ENCODE measurements around the gene PDE6B. TPM values are rescaled to one million over a fixed set of nuclear protein-coding genes. Genes with fewer than 3 reads are reported as not detected.

Gene PDE6B
- polyA plus RNA-seq, 2 of the 4 experiments (the other 2 are of a cell fraction), result not detected

DNA sequence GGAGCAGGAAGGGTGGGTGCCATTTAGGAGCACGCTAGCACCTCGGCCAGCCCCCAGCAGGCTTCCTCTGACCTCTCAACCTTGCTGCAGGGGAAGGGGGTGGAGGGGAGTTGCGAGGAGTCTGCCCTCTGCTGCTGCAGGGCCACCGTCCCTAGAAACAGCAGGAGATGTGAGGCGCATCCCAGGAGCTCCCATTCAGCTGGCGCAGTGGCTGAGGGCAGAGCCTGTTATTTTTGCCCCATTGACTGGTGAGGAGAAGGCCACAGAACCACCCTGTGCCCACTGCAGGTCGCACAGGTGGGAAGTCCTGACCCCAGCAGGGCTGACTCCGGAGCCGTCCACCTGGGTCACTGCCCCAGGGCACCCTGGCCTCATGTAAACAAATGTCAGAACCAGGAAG lies 8.0 kb downstream of the PDE6B start:
- no peak overlapping the region for H3K4me2 ChIP-seq
- POLR2A ChIA-PET, result no interaction called here
- ATAC-seq, result no peak
- no peak overlapping the region for H3K4me3 ChIP-seq
- 19% methylated on average over 4 of the region's 9 CpGs for WGBS (ENCODE audit: missing lambda C conversion rate)
- DNase-seq (ENCODE audit: low read depth in 1 of 2, low spot score in 1 of 2), result no peak
- no peak for TF ChIP-seq HOXA7 (CRISPR knock-in tag; IDR thresholded peaks at IDR 0.05)
- no peak for TF ChIP-seq JUNB (IDR thresholded peaks at IDR 0.05)
- no peak for TF ChIP-seq CHD2 (IDR thresholded peaks at IDR 0.05; ENCODE audit: low read length, partially characterized antibody)
- TF ChIP-seq RNF2 (IDR thresholded peaks at IDR 0.05; ENCODE audit: borderline replicate concordance, low read depth), result no peak
- no peak for TF ChIP-seq EP300 (IDR thresholded peaks at IDR 0.05)
- TF ChIP-seq ZFP36 (IDR thresholded peaks at IDR 0.05; ENCODE audit: borderline replicate concordance, partially characterized antibody), result no peak
- no peaks in the 10 kb centered on the region for H3K9me3 ChIP-seq
- CTCF ChIA-PET, result no interaction called here
- H3K27ac ChIP-seq, result no peak overlapping the region
- no peak for FAIRE-seq
- H3K4me1 ChIP-seq, result no peaks in the 10 kb centered on the region

DNA sequence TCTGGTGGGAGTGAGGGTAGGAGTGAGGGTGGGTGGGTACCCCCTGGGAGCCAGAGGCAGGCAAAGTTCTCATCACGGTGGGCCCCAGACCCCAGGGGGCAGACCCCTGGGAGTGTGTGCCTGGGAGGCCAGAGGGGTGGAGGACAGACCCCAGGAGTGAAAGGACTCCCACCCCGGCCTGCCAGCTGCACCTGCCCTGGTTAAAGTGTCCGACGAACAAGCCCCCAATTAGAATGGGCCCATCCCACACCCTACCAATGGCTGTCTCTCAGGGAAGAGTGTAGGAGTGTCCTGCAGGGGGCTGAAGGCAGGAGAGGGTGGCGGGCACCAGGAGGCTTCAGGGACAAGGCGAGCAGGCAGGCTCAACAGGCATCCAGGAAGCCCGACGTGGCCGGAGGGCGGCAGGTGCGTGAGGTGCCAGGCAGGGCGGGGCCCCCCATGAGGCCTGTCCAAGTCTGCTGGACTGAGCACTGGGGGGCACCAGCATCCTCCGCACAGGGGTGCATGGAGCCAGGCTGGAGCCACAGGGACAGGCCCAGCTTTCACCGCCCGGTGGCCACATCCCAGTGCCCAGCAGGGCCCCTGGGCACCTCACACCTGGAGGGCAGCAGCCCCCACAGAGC lies 8.7 kb downstream of the PDE6B start:
- WGBS (ENCODE audit: missing lambda C conversion rate), result 33% methylated on average over 3 of the region's 15 CpGs
- DNase-seq (ENCODE audit: low read depth in 1 of 2, low spot score in 1 of 2), result no peak
- ChIA-PET POLR2A (no interaction called here), CTCF (no interaction called here)
- H3K4me3 ChIP-seq, result no peak overlapping the region
- H3K4me2 ChIP-seq, result no peak overlapping the region
- no peak for FAIRE-seq
- no peak overlapping the region for H3K27ac ChIP-seq
- no peaks in the 10 kb centered on the region for H3K9me3 ChIP-seq
- TF ChIP-seq, protein P1, sequence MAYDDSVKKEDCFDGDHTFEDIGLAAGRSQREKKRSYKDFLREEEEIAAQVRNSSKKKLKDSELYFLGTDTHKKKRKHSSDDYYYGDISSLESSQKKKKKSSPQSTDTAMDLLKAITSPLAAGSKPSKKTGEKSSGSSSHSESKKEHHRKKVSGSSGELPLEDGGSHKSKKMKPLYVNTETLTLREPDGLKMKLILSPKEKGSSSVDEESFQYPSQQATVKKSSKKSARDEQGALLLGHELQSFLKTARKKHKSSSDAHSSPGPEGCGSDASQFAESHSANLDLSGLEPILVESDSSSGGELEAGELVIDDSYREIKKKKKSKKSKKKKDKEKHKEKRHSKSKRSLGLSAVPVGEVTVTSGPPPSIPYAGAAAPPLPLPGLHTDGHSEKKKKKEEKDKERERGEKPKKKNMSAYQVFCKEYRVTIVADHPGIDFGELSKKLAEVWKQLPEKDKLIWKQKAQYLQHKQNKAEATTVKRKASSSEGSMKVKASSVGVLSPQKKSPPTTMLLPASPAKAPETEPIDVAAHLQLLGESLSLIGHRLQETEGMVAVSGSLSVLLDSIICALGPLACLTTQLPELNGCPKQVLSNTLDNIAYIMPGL (CRISPR knock-in tag; IDR thresholded peaks at IDR 0.05; ENCODE audit: borderline replicate concordance), result no peak
- TF ChIP-seq GATA3 (IDR thresholded peaks at IDR 0.05; ENCODE audit: borderline replicate concordance) (no peak), CBX8 (IDR thresholded peaks at IDR 0.05) (no peak), SREBF2 (IDR thresholded peaks at IDR 0.05) (no peak), FOSL2 (IDR thresholded peaks at IDR 0.05) (no peak), FOSL2 (CRISPR knock-in tag; IDR thresholded peaks at IDR 0.05) (no peak), BHLHE40 (IDR thresholded peaks at IDR 0.05; ENCODE audit: low read depth, low read length) (no peak), MAFK (IDR thresholded peaks at IDR 0.05; ENCODE audit: partially characterized antibody) (no peak), PHF8 (IDR thresholded peaks at IDR 0.05; ENCODE audit: borderline replicate concordance, low read depth) (no peak), ZC3H11A (IDR thresholded peaks at IDR 0.05) (no peak), EHF (CRISPR knock-in tag; IDR thresholded peaks at IDR 0.05) (no peak), KDM1A (IDR thresholded peaks at IDR 0.05; ENCODE audit: low read depth) (no peak)
- TF ChIP-seq, protein P2, sequence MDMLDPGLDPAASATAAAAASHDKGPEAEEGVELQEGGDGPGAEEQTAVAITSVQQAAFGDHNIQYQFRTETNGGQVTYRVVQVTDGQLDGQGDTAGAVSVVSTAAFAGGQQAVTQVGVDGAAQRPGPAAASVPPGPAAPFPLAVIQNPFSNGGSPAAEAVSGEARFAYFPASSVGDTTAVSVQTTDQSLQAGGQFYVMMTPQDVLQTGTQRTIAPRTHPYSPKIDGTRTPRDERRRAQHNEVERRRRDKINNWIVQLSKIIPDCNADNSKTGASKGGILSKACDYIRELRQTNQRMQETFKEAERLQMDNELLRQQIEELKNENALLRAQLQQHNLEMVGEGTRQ (IDR thresholded peaks at IDR 0.05), result no peak
- no peak; a peak in 1 of 6 replicates for ATAC-seq
- H3K4me1 ChIP-seq, result no peaks in the 10 kb centered on the region

DNA sequence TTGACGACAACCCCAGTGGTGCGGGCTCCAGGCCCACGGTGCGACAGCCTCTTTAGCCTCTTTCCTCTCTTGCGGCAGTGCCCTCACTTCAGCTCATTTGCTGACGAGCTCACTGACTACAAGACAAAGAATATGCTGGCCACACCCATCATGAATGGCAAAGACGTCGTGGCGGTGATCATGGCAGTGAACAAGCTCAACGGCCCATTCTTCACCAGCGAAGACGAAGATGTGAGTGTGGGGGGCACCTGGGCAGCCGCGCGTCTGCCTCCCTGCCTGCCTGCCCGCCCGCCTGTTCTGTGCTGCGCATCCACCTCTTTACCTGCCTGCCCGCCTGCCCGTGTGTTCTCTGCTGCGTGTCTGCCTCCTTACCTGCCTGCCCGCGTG lies 9.2 kb downstream of the PDE6B start:
- no peaks in the 10 kb centered on the region for H3K9me3 ChIP-seq
- H3K4me1 ChIP-seq, result no peaks in the 10 kb centered on the region
- CTCF ChIA-PET, result no interaction called here
- no peak overlapping the region for H3K27ac ChIP-seq
- POLR2A ChIA-PET, result no interaction called here
- no peak for DNase-seq (ENCODE audit: low read depth in 1 of 2, low spot score in 1 of 2)
- H3K4me3 ChIP-seq, result no peak overlapping the region
- no peak for FAIRE-seq
- WGBS (ENCODE audit: missing lambda C conversion rate), result 55% methylated on average over 5 of the region's 23 CpGs
- H3K4me2 ChIP-seq, result no peak overlapping the region
- no peak for ATAC-seq
- TF ChIP-seq SMC3 (IDR thresholded peaks at IDR 0.05), result no peak
- no peak for TF ChIP-seq NR3C1 (IDR thresholded peaks at IDR 0.05)
- no peak for TF ChIP-seq MYC (IDR thresholded peaks at IDR 0.05; ENCODE audit: borderline replicate concordance, low read length)
- TF ChIP-seq, protein P3, sequence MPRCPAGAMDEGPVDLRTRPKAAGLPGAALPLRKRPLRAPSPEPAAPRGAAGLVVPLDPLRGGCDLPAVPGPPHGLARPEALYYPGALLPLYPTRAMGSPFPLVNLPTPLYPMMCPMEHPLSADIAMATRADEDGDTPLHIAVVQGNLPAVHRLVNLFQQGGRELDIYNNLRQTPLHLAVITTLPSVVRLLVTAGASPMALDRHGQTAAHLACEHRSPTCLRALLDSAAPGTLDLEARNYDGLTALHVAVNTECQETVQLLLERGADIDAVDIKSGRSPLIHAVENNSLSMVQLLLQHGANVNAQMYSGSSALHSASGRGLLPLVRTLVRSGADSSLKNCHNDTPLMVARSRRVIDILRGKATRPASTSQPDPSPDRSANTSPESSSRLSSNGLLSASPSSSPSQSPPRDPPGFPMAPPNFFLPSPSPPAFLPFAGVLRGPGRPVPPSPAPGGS (IDR thresholded peaks at IDR 0.05), result no peak
- TF ChIP-seq NPAS2 (CRISPR knock-in tag; IDR thresholded peaks at IDR 0.05; ENCODE audit: borderline replicate concordance), result no peak
- TF ChIP-seq, protein P4, sequence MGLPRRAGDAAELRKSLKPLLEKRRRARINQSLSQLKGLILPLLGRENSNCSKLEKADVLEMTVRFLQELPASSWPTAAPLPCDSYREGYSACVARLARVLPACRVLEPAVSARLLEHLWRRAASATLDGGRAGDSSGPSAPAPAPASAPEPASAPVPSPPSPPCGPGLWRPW (IDR thresholded peaks at IDR 0.05), result no peak
- TF ChIP-seq FOSL2 (IDR thresholded peaks at IDR 0.05), result no peak
- TF ChIP-seq FOSL2 (CRISPR knock-in tag; IDR thresholded peaks at IDR 0.05), result no peak
- no peak for TF ChIP-seq ZFP36 (IDR thresholded peaks at IDR 0.05; ENCODE audit: borderline replicate concordance, partially characterized antibody)
- TF ChIP-seq CBX8 (IDR thresholded peaks at IDR 0.05), result no peak
- TF ChIP-seq, protein P5, sequence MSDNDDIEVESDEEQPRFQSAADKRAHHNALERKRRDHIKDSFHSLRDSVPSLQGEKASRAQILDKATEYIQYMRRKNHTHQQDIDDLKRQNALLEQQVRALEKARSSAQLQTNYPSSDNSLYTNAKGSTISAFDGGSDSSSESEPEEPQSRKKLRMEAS (IDR thresholded peaks at IDR 0.05), result no peak
- TF ChIP-seq, protein P1 (CRISPR knock-in tag; IDR thresholded peaks at IDR 0.05; ENCODE audit: borderline replicate concordance), result no peak
- TF ChIP-seq, protein P6, sequence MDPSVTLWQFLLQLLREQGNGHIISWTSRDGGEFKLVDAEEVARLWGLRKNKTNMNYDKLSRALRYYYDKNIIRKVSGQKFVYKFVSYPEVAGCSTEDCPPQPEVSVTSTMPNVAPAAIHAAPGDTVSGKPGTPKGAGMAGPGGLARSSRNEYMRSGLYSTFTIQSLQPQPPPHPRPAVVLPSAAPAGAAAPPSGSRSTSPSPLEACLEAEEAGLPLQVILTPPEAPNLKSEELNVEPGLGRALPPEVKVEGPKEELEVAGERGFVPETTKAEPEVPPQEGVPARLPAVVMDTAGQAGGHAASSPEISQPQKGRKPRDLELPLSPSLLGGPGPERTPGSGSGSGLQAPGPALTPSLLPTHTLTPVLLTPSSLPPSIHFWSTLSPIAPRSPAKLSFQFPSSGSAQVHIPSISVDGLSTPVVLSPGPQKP (IDR thresholded peaks at IDR 0.05; ENCODE audit: low read depth, low read length), result no peak
- no peak for TF ChIP-seq RFX5 (IDR thresholded peaks at IDR 0.05)
- TF ChIP-seq CBX2 (IDR thresholded peaks at IDR 0.05; ENCODE audit: borderline replicate concordance, low read depth), result no peak
